NCI-H1417 (cell line): ENCODE measurements around the gene FNDC3B.
"Not testable (repeated sequence)": the region's sequence is repeated elsewhere in the genome, so short reads cannot be mapped to it uniquely, and the experiment has no call there.

Experiments
- DNase-seq, 3 experiments: peaks; one replicate each; lab custom pipeline; 2025; lab: John Stamatoyannopoulos, UW

Gene FNDC3B

DNA sequence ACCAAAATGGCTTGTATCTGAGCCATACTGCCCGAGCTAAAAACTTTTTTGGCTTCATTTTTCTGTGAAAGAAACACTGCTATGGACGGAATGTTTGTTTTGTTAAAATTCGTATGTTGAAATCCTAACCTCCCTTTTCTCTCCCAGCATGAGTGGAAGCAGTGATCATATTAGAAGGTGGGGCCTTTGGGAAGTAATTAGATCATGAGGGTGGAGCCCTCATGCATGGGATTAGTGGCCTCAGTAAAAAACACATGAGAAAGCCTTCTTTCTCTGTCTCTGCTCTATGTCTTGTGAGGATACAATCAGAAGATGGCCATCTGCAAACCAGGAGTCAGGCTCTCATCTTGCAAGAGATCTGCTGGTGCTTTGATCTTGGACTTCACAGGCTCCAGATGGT lies 7.4 kb upstream of the FNDC3B start:
- no peak for DNase-seq

DNA sequence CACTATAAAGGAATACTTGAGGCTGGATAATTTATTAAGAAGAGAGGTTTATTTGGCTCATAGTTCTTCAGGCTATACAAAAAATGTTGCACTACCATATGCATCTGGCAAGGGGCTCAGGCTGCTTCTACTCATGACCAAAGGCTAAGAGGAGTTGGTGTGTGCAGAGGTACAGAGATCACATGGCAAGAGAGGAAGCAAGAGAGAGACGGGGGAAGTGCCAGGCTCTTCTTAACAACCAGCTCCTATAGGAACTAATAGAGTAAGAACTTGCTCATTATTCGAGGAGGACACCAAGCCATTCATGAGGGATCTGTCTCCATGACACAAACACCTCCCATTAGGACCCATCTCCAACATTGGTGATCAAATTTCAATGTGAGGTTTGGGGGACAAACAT lies 6.0 kb upstream of the FNDC3B start:
- no peak for DNase-seq

GRCh38 chr3:172034786-172035685 lies 4.3 kb upstream of the FNDC3B start:
- peak in 2 of 3 experiments; percentile 4 to 37 for DNase-seq

DNA sequence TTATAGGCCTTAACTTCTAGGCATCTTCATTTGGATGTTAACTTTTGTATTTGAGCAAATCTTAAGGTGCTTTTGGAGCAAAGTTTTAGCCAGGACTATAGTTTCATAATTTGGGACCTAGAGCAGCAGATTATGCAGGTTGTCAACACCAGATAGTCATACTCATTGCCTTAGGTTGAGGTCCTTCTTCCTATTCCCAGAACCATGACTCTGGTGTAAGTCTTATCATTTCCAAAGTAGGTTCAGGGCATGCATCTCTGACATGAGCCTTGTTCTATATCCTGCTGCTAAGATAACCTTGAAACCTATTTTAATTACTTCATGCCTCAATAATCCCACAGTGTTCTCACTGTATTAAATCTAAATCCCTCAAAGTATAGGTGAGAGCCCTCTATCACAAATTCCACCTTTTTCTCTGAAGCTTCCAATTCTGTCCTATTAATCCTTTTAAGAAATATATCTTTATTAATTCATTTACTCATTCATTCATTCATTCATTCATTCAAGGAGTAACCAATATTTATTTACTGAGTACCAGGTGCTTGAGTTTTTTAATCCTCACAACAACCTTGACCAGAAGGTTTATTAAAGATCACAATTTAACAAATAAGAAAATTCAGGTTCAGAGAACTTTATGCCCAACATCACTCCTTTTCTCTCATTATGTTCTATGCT lies 2.7 kb upstream of the FNDC3B start:
- DNase-seq: no peak

GRCh38 chr3:172038798-172039435 lies 461 bp upstream of the FNDC3B start:
- DNase-seq: peak in 1 of 3 experiments; percentile 46

DNA sequence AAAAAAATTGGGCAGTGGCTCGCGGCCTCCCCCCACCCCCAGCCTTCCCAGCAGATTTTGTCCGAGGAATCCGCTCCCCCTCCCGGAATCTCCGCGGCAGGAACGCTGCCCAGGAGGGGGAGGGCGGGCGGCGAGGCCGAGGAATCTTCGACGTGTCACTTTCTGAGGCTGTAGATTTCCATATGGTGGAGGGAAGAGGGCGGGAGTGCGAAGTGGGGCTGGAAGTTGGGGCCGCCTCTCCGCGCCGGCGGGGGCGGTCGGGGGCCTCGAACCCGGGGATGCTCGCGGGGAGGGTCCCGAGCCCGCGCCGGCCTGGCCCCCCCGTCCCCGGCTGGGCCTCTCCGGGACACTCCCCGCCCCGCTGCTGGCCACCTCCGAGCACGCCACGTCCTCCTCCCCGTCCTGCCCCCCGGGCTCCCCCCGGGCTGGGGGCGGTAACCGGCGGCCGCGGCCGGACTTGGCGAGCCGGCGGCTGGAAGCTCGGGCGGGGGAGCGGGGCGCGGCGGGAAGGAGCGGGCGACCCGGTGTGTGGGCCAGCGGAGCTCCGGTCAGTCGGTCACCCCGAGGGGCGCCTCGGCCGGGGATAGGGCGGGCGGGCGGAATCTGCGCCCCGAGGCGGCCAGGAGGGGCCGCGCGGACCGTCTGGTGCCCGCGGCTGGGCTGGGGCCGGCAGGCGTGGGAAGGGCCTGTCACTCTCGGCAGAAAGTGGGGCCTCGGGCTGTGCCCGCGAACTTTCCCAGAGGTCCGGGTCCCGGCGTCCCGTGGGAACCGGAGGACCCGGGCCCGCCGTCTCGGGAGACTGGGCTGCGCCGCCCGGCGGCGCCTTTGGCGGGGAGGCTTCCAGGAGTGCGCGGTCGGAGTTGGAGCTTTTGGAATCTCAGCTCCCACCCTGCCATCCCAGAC lies 951 bp downstream of the FNDC3B start:
- DNase-seq: peak; percentile 30 to 77 (median 70)

DNA sequence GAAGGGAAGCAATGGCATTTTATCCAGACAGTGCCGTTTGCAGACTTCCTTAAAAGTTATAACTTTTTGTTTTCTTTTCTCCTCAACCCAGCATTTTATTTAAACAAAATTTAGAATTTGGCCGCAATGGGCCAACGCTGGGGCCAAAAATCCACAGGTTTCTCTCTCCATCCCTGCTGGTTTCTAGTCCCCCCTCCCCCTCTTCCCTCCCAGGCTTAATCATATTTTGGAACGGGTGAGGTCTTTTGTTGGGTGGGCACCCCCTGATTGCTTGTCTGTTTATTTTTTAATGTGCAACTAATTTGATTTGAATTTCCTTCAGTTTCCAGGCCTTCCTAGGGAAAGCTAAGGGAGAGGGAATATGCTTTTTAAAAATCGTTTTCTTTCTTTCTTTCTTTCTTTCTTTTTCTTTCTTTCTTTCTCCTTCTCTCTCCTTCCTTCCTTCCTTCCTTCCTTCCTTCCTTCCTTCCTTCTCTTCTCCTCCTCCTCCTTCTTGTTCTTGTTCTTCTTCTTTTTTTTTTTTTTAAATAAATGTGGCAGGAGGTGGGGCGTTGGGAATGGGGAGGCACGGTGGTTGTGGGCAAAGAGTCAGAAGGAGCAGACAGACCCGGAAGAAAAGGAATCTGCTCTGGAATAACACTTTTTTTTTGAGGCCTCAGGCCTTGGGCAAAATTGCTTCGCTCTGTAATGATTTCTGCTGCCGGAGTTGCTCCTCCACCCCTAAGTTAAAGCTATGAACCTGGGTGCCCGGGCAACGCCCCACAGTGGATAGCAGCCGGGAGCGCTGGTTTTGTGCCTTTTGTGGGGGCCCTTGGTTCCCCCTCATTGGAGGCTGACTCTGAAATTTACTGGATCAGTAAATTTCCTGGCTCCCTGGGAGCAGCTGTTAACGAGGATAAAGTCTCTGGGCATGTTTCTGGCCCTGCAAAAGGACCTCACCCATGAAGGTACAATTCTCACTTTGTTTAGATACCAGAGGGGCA lies 1.9 kb downstream of the FNDC3B start:
- DNase-seq: no peak

DNA sequence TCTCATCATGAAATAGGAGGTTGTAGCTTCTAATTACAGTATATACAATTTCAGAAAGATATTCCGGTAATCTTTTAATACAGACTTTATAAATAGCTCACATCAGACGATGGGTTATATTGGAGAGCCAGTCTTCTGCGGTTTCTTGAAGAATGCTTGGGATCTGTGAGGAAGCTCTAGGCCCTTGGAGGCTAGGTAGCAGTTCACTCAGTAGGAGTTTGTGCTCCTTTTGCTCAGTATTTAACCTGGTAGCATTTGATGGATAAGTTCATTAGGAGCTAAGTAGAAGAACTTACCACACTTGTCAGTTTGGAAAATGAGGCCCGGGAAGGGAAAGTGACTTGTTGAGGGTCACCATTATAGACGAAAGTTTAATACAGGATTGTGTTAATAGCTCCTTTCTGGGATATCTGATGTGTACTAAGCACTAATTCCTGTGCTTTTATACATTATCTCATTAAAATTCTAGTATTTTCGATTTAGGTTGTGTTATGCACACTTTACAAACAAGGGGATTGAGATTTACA lies 2.8 kb downstream of the FNDC3B start:
- DNase-seq: no peak

DNA sequence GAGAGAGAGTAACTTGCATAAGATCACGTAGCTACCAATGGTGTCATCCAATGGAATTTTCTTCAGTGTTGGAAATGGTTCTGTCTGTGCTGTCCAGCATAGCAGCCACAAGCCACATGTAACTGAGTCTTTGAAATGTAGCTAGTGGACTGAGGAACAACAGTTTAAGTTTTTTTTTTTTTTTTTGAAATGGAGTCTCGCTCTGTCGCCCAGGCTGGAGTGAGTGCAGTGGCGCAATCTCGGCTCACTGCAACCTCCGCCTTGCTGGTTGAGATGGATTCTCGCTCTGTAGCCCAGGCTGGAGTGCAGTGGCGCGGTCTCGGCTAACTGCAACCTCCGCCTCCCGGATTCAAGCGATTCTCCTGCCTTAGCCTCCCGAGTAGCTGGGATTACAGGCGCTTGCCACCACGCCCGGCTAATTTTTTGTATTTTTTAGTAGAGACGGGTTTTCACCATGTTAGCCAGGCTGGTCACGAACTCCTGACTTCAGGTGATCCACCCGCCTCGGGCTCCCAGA lies 3.3 kb downstream of the FNDC3B start:
- not testable (repeated sequence) for DNase-seq

- DNase-seq: no peak
Measured at GRCh38 chr3:172043233-172043632, 3.9 kb downstream of the FNDC3B start.

DNA sequence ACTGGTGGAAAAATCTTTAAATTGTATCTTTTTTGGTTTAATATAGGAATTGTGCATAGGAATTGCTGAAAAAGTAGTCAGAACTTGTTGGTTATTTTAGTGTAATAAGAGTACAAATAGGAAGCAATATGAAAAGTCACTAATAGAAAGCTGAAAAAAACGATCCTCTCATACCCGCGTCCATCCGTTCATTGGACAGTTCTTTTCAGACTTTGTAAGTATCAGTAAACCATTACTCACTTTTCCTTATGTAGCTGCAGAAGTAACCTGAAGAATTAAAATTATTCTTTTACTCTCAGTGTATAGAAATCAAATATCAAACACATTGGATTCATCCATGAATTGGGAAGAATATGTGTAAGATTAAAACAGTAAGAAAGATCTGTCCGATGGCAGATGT lies 4.4 kb downstream of the FNDC3B start:
- no peak for DNase-seq

- DNase-seq: no peak
Measured at GRCh38 chr3:172044833-172045585, 5.6 kb downstream of the FNDC3B start.

- DNase-seq: no peak
Measured at GRCh38 chr3:172046268-172046915, 7.0 kb downstream of the FNDC3B start.

- DNase-seq: no peak
Measured at GRCh38 chr3:172047567-172048115, 8.3 kb downstream of the FNDC3B start.

DNA sequence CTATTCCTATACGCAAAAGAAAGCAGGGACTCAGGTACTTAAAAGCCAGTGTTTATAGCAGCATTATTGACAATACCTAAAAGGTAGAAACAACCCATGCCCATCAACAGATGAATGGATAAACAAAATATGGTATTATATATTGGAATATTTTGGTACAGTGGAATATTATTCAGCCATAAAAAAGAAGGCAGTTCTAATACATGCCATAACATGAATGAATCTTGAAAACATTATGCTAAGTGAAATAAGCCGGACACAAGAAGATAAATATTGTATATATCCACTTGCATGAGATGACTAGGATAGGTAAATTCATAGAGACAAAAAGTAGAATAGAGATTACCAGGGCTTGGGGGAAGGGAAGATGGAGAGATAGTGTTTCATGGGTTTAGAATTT lies 9.2 kb downstream of the FNDC3B start:
- no peak for DNase-seq

GRCh38 chr3:172051310-172051956 lies 12.1 kb downstream of the FNDC3B start:
- DNase-seq: no peak

DNA sequence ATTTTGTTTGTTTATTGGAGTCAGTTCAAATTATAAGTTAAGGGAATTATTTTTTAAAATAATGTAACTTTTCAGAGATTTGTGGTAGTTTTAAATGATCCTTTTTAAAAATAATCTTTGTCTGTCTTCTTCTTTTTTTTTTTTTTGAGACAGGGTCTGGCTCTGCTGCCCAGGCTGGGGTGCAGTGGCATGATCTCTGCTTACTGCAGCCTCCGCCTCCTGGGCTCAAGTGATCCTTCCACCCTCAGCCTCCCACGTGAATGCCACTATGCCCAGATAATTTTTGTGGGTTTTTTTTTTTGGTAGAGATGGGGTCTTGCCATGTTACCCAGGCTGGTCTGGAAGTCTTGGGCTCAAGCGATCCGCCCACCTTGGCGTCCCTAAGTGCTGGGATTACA lies 12.6 kb downstream of the FNDC3B start:
- no peak for DNase-seq

DNA sequence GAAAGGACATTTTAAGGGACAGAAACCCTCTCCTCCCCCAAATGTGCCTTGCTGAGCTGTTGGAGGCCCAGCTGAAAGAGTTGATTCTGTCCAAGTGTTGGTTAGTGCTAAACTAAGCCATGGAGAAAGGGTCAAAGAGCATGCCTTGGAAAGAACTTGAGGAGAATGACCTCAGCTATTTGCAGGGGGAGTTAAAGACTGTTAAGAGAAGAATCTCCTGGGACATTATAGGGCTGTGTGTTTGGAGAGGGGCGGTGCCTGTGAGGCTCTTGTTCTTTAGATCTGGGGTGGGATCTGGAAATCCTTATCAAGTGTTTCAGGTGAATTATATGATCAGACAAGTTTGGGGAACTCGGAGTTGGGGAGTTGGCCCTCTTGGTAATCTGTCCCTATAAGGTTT lies 13.0 kb downstream of the FNDC3B start:
- DNase-seq: no peak
